HepG2 (cell line): ENCODE results near the gene PPP1R7. TPM values are rescaled to one million over a fixed set of nuclear protein-coding genes. Genes with fewer than 3 reads are reported as not detected.

Experiments used
- ATF5 ChIP-seq: sonication (generic); formaldehyde crosslinking; IDR thresholded peaks from 2 replicates; pipeline ENCODE4 v1.4.0; 2020; ENCODE audit warnings: mild to moderate bottlenecking, low read depth, missing genetic modification reagents
- CREB1 ChIP-seq, 2 experiments: fragments of 450-650 bp in 1 of 2; IDR thresholded peaks; 2 replicates each; pipeline ENCODE4 v1.6.1; 2016 to 2017; ENCODE audit warnings: control low read depth in 1 of 2, mild to moderate bottlenecking in 1 of 2, missing compliant biosample characterization in 1 of 2, missing genetic modification characterization in 1 of 2
- ELF4 ChIP-seq: sonication (generic); formaldehyde crosslinking; IDR thresholded peaks from 2 replicates; pipeline ENCODE4 v1.5.0; 2020; ENCODE audit warnings: missing genetic modification reagents, mild to moderate bottlenecking, moderate library complexity, borderline replicate concordance
- EZH2 ChIP-seq: conservative IDR thresholded peaks from 2 replicates; pipeline ENCODE4 v1.6.1; 2012; ENCODE audit warnings: mild to moderate bottlenecking, low read depth, low read length, moderate library complexity
- FOXA1 ChIP-seq, 2 experiments: fragments of 450-650 bp in 1 of 2; sonication (generic) in 1 of 2; formaldehyde crosslinking in 1 of 2; IDR thresholded peaks; 2 replicates each; pipeline versions ENCODE4 v1.4.0 to v1.6.1; 2016 to 2020; ENCODE audit warnings: missing genetic modification reagents in 1 of 2
- HCFC1 ChIP-seq: fragments of 150-350 bp; IDR thresholded peaks from 2 replicates; pipeline ENCODE4 v1.6.1; 2014; ENCODE audit warnings: low read depth, low read length
- HNRNPK ChIP-seq: fragments of 200-400 bp; formaldehyde crosslinking; IDR thresholded peaks from 2 replicates; pipeline ENCODE4 v1.6.1; 2018; ENCODE audit warnings: low read length, low read depth, moderate library complexity, mild to moderate bottlenecking; ENCODE audit not compliant: poor library complexity, severe bottlenecking
- KAT2B ChIP-seq: fragments of 150-350 bp; IDR thresholded peaks from 2 replicates; pipeline ENCODE4 v1.6.1; 2014; ENCODE audit warnings: low read depth, low read length, borderline replicate concordance
- NR2F1 ChIP-seq, 2 experiments: fragments of 450-650 bp in 1 of 2; formaldehyde crosslinking in 1 of 2; IDR thresholded peaks; 2 replicates each; pipeline versions ENCODE4 v1.5.0 to v1.6.1; 2016 to 2020; ENCODE audit warnings: mild to moderate bottlenecking in 1 of 2, missing compliant biosample characterization in 1 of 2, missing genetic modification reagents in 1 of 2, moderate library complexity in 1 of 2
- POGZ ChIP-seq: sonication (generic); formaldehyde crosslinking; IDR thresholded peaks from 2 replicates; pipeline ENCODE4 v1.4.0; 2020; ENCODE audit warnings: mild to moderate bottlenecking, missing genetic modification reagents
- RCOR2 ChIP-seq: IDR thresholded peaks from 2 replicates; pipeline ENCODE4 v1.6.1; 2016; ENCODE audit warnings: missing biosample characterization, missing genetic modification reagents
- SMARCC2 ChIP-seq: fragments of 450-650 bp; IDR thresholded peaks from 2 replicates; pipeline ENCODE4 v1.6.1; 2017; ENCODE audit warnings: antibody characterized with exemption, mild to moderate bottlenecking
- TEAD2 ChIP-seq: sonication (generic); formaldehyde crosslinking; IDR thresholded peaks from 2 replicates; pipeline ENCODE4 v1.9.0; 2021; ENCODE audit warnings: missing genetic modification reagents
- TGIF2 ChIP-seq: IDR thresholded peaks from 2 replicates; pipeline ENCODE4 v1.6.1; 2016; ENCODE audit warnings: control low read depth, missing compliant biosample characterization
- TRAFD1 ChIP-seq: sonication (generic); formaldehyde crosslinking; IDR thresholded peaks from 2 replicates; pipeline ENCODE4 v1.5.1; 2020; ENCODE audit warnings: missing genetic modification reagents, mild to moderate bottlenecking, borderline replicate concordance
- UBTF ChIP-seq: sonication (generic); formaldehyde crosslinking; IDR thresholded peaks from 2 replicates; pipeline ENCODE4 v1.4.0; 2020; ENCODE audit warnings: mild to moderate bottlenecking, missing genetic modification reagents
- ZNF331 ChIP-seq: sonication (generic); formaldehyde crosslinking; IDR thresholded peaks from 2 replicates; pipeline ENCODE4 v1.4.0; 2020; ENCODE audit warnings: missing genetic modification reagents
- ZNF614 ChIP-seq: IDR thresholded peaks from 2 replicates; pipeline ENCODE4 v1.6.1; 2018; ENCODE audit warnings: missing biosample characterization, missing genetic modification reagents, inconsistent platforms, borderline replicate concordance
- ZNF616 ChIP-seq: sonication (generic); formaldehyde crosslinking; IDR thresholded peaks from 2 replicates; pipeline ENCODE4 v1.5.0; 2020; ENCODE audit warnings: low read depth, mild to moderate bottlenecking, missing genetic modification reagents
- ZNF672 ChIP-seq: sonication (generic); formaldehyde crosslinking; IDR thresholded peaks from 2 replicates; pipeline ENCODE4 v1.8.1; 2022; ENCODE audit warnings: missing genetic modification reagents
- ZNF737 ChIP-seq: sonication (generic); formaldehyde crosslinking; IDR thresholded peaks from 2 replicates; pipeline ENCODE4 v1.5.0; 2020; ENCODE audit warnings: missing genetic modification reagents, mild to moderate bottlenecking, borderline replicate concordance
- ZNF761 ChIP-seq: sonication (generic); formaldehyde crosslinking; conservative IDR thresholded peaks from 2 replicates; pipeline ENCODE4 v1.4.0; 2020; ENCODE audit warnings: mild to moderate bottlenecking, missing genetic modification reagents
- ZNF772 ChIP-seq: sonication (generic); formaldehyde crosslinking; IDR thresholded peaks from 2 replicates; pipeline ENCODE4 v1.5.0; 2020; ENCODE audit warnings: mild to moderate bottlenecking, missing genetic modification reagents
- ZNF777 ChIP-seq: sonication (generic); formaldehyde crosslinking; IDR thresholded peaks from 2 replicates; pipeline ENCODE4 v1.4.0; 2020; ENCODE audit warnings: missing genetic modification reagents
- polyA plus RNA-seq, 8 experiments: library from polyadenylated mRNA; depleted of rRNA in 3 of 8; stranded (reverse) in 7 of 8; unstranded in 1 of 8; fragments of >200 nt; fragmentation: Illumina TruSeq in 4 of 8; extraction: Trizol in 4 of 8; gene quantifications; 2 replicates each; pipeline versions ENCODE4 v1.2.1 to v1.2.3, GENCODE V29; 2011 to 2016; ENCODE audit warnings: low read depth in 4 of 8, missing spikeins in 1 of 8, mixed read lengths in 1 of 8; ENCODE audit not compliant: insufficient read depth in 1 of 8
- total RNA-seq, 5 experiments: library from RNA; depleted of rRNA; stranded (reverse); fragments of >200 nt; fragmentation: Illumina TruSeq; extraction: Trizol; gene quantifications; 2 replicates each; pipeline ENCODE4 v1.2.3, GENCODE V29; 2016; ENCODE audit warnings: low read depth in 1 of 5
- TF ChIP-seq, protein P1 (sequence below): sonication (generic); formaldehyde crosslinking; IDR thresholded peaks from 2 replicates; pipeline ENCODE4 v1.5.0; 2020; ENCODE audit warnings: mild to moderate bottlenecking, low read depth, missing genetic modification reagents, borderline replicate concordance

The PPP1R7 gene
- total and polyA plus RNA-seq, 2 of the 13 experiments (the other 11 are each of a cell fraction or from before 2014, with no cell fraction given) = 33.3 to 67.9 TPM

GRCh38 chr2:241224018-241224850 is 74.0 kb downstream of the PPP1R7 start (continued):
- no peak for TF ChIP-seq ELF4 (CRISPR knock-in tag)
- TF ChIP-seq HCFC1 = no peak
- no peak for TF ChIP-seq SMARCC2
- no peak for TF ChIP-seq KAT2B
- peak; percentile 49 for TF ChIP-seq ZNF331 (CRISPR knock-in tag)
- no peak for TF ChIP-seq FOXA1 (IDR thresholded peaks at IDR 0.05)
- peak; percentile 75 for TF ChIP-seq FOXA1 (CRISPR knock-in tag; IDR thresholded peaks at IDR 0.05)
- peak; percentile 70; the same call in 1 of the 2 replicates for TF ChIP-seq ZNF777 (CRISPR knock-in tag)
- TF ChIP-seq EZH2 = no peak
- no peak for TF ChIP-seq ZNF737 (CRISPR knock-in tag)
- TF ChIP-seq CREB1 (IDR thresholded peaks at IDR 0.05) = no peak
- TF ChIP-seq CREB1 (CRISPR knock-in tag; IDR thresholded peaks at IDR 0.05) = no peak
- TF ChIP-seq HNRNPK = no peak
- TF ChIP-seq ZNF772 (CRISPR knock-in tag) = peak; percentile 76; the same call in 1 of the 2 replicates
- peak; percentile 87 for TF ChIP-seq UBTF (CRISPR knock-in tag)
- TF ChIP-seq, protein P1, sequence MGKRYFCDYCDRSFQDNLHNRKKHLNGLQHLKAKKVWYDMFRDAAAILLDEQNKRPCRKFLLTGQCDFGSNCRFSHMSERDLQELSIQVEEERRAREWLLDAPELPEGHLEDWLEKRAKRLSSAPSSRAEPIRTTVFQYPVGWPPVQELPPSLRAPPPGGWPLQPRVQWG = no peak
- TF ChIP-seq NR2F1 (CRISPR knock-in tag; IDR thresholded peaks at IDR 0.05) = peak in 1 of 2 experiments; percentile 26; a peak in 2 of 4 replicates
- TF ChIP-seq ATF5 (CRISPR knock-in tag) = no peak
- TF ChIP-seq ZNF672 = no peak
- peak; percentile 35 for TF ChIP-seq TGIF2
- TF ChIP-seq POGZ (CRISPR knock-in tag) = no peak
- no peak for TF ChIP-seq TRAFD1 (CRISPR knock-in tag)
- TF ChIP-seq ZNF616 = peak; percentile 5
- peak; percentile 67; the same call in 1 of the 2 replicates for TF ChIP-seq ZNF614
- 0 out of 2 replicates have a peak, but pooled peaks have one; percentile 44 for TF ChIP-seq RCOR2
- no peak for TF ChIP-seq TEAD2 (CRISPR knock-in tag)
- no peak; the same call in none of the 2 replicates for TF ChIP-seq ZNF761 (CRISPR knock-in tag)
